CD4-positive, alpha-beta T cell treated with Interleukin-4 for 1 hour (primary cell): ENCODE measurements around the gene CFAP74.

Experiments
- DNase-seq, 2 donors: peaks; one replicate each; pipeline ENCODE4 v3.0.0-alpha.2; 2020 to 2022

The CFAP74 gene

GRCh38 chr1:2019571-2020309 is 16.2 kb upstream of the CFAP74 start:
- no peak for DNase-seq

GRCh38 chr1:2019172-2019543 is 15.6 kb upstream of the CFAP74 start, which contains the start of gene GABRD:
Gene GABRD, plus strand, starts transcription at chr1:2019345. Its CDS starts 79 bp downstream, at chr1:2019424.
- no peak for DNase-seq

DNA sequence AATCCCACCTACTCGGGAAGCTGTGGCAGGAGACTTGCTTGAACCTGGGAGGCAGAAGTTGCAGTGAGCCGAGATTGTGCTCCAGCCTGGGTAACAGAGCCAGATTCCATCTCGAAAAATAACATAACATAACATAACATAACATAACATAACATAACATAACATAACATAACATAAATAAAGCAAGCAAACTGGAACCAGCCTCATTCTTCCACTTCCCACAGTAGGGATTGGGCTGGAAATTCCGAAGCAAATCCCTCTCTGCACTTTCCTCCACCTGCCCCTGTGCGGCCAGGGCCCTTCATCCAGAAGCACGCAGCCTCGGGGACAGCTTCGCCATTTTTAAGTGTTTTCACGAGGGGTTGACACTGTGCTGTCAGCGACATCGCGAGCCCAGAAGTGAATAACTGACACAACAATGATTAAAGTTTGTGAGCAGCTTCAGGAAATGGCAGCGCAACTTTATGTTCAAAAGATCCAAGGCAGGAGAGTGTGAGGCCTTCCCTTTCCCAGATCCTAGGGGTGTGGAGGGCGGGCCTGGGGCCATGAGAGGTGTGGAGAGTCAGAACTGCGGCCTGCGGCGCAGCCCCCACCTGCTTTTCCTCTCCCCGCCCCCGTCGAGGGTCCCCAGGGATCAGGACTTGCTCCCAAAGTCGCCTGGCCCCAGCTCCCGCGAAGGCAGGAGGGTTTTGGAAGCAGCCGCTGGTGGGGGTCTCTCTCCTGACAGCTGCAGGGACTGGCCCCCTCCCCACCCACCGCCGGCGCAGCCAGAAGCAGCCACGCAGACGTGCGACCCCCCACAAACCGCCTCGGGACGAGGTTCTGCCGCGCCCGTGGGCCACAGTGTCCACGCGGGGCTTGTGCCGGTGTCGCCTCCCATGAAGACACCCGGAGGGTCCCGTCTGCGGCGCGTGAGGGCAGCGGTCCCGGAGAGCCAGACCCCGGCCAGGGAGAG is 14.9 kb upstream of the CFAP74 start:
- DNase-seq: no peak

GRCh38 chr1:2016123-2016522 is 12.5 kb upstream of the CFAP74 start:
- no peak for DNase-seq

DNA sequence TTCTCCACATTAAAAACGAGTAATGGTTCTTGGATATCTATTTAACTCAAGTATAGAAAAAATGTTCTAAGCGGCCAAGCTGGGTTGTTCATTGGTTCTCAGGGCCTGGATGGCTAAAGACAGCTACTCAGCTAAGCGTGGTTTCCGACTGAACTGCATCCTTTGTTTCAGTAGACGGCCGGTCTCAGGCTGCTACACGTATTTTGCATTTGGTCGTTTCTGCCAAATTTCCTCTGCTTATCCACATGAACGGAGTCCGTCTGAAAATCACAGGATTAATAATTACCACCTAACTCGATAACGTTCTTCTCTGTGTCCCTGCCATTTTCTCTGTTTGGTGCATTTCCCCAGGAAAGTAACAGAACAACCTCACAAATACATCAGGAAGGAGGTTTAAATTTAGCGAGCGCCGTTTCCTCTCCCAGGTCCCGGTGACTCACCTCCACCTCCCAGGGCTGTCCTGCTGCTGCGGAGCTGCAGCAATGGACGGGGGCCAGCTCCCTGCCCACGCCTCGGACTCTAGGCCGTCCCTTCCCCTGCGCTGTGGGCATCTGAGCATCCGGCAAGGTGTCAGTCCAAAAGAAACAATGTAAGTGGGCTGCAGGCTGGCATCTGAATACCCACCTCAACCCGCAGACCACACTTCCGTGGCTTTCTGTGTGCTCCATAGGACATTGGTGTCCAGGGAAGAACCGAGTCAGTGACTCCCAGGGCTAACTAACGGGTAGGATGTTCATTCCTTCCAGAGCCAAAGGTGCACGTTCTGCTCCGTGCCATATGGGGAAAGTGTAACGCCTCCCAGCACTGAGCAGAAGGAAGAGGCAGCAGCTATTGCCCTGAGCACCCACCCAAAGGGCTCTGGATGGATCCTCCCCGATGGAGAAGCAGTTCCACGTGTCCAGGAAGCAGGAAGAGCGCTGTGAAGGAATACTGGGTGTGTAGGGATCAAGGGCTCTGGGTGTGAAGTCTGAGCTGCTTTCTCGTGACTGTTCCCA is 11.5 kb upstream of the CFAP74 start:
- DNase-seq: no peak

GRCh38 chr1:2014181-2014580 is 10.6 kb upstream of the CFAP74 start:
- no peak for DNase-seq

DNA sequence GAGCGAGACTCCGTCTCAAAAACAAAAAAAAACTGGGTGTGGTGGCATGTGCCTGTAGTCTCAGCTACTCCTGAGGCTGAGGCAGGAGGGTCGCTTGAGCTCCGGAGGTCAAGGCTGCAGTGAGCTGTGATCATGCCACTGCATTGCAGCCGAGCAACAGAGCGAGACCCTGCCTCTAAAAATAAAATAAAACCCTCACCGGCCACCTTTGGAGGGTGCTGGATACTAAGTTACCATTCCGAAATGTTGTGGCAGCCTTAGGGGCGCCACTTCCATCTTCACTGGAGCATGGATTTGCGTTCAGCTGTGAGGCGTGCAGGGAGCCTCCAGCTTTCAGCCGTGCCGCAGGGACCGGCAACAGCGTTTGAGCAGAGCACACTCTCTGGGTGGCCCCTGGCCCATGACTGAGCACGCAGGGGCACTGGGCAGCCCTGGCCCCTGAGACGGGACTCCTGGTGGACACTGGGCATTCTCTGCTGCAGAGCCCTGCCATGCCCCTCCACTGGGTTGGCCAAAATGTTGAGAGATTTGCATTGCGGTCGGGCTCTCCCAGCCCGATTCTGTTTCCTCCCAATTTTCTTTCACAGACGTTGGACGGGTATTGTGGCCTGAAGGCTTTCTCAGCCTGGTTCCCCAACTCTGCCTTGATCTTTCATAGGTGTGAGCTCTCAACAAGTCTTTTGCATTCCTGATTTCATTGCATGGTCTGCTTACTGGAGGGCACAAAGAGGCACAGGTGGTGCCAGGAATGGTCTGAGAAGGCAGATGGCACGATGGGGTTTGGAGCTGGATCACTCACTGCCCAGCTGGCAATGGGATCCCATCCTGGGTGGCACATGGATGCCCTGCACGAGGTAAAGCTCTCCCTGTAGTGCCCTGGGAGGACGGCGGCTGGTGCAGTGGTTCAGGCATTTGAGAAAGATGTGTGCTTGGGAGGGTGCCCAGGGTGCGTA is 5.8 kb upstream of the CFAP74 start:
- DNase-seq: no peak

GRCh38 chr1:2004856-2005255 is 1.3 kb upstream of the CFAP74 start:
- DNase-seq: no peak

GRCh38 chr1:2001773-2002411 is 1.7 kb downstream of the CFAP74 start:
- no peak for DNase-seq

GRCh38 chr1:2000850-2001249 is 2.7 kb downstream of the CFAP74 start:
- DNase-seq: no peak

- DNase-seq: no peak
These were observed 3.2 kb downstream of the CFAP74 start for GRCh38 chr1:2000432-2000831.

GRCh38 chr1:1997576-1997975 is 6.0 kb downstream of the CFAP74 start:
- DNase-seq: no peak

DNA sequence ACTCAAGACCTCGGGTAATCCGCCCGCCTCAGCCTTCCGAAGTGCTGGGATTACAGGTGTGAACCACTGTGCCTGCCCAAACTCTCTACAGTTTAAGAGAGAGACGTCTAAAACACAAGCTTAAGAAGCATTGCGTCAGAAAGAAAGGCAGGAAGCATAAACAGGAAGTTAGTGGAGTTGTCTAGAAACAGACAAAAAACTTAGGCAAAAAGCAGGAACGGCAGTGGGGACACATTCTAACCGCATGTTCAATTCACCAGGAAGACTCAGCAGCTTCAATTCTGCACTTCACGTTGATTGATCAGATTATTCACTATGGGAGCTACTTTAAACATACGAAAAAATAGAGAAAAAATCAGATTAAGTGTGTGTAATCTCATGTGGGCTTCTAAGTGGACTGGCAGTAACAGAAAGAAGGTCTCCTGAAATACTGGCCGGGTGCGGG is 7.4 kb downstream of the CFAP74 start:
- DNase-seq: no peak

DNA sequence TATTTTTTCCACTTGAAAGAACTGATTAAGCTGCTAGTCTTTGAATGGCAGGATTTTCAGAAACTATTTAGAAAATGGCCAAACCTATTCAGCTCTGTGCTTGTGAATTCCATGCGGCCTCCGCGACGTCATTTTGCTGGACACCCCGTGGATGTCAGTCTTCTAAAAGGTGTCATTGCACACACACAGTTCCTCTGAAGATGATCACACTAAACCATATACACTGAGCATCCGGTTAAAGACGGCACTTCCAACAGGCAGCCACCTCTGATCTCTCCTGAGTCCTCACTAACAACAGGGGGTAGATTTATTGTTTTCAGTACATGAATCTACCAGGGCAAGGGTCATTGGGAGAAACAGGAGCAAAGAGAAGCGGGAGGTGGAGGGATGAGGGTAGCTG is 9.1 kb downstream of the CFAP74 start:
- no peak for DNase-seq

DNA sequence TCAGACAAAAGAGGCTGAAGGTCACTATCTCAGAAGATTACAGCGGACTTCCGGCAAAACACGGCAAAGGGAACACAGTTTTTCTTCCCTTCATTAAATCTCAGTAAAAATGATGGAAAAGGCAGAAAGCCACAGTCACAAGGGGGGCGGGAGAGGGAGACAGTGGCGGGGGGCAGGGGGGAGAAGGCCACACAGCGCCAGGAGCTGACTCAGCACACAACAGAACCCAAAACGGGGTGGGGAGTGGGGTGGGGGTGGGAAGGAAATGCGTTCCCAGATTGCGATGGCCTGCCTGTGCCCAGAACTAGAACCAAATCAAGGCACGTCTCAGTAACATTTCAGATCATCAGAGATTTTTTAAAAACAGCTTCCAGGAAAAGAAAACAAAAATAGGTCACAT is 13.4 kb downstream of the CFAP74 start:
- DNase-seq: no peak

DNA sequence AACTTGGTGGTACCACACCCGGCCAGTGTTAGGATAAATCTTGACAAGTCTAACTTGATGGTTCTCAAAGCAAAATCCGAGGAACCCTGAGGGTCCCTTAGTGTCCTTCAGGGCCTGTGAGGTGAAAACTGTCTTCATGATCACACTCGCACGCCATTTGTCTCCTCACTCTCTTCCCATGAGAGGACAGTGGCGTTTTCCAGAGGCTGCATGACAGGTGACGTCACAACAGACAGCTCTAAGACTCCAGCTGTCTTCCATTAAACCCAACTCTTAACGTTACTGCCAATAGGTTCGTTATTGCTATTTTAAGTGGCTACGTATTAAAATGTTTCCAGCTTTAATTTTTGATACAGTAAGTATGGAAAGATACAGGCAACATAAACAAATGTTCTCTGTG is 13.8 kb downstream of the CFAP74 start:
- no peak for DNase-seq

DNA sequence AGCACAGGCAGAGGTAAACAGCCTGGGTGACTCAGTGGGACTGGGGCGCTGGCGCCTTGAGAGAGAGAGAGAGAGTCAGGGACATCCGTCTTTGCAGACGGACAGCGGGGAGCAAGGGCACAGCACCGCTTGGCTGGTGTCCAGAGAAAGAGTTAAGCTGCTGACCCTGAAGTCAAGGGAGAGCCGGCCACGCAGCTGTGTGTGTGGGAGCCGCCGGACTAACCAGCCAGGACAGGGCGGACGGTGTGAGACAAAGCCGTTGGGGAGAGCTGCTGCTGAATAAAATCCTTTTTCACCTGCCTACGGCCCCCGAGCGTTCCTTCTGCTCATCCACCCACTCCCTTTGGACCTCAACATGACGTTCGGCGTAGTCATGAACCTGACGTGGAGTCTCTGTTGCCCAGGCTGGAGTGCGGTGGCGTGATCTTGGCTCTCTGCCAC is 14.5 kb downstream of the CFAP74 start:
- DNase-seq: no peak

DNA sequence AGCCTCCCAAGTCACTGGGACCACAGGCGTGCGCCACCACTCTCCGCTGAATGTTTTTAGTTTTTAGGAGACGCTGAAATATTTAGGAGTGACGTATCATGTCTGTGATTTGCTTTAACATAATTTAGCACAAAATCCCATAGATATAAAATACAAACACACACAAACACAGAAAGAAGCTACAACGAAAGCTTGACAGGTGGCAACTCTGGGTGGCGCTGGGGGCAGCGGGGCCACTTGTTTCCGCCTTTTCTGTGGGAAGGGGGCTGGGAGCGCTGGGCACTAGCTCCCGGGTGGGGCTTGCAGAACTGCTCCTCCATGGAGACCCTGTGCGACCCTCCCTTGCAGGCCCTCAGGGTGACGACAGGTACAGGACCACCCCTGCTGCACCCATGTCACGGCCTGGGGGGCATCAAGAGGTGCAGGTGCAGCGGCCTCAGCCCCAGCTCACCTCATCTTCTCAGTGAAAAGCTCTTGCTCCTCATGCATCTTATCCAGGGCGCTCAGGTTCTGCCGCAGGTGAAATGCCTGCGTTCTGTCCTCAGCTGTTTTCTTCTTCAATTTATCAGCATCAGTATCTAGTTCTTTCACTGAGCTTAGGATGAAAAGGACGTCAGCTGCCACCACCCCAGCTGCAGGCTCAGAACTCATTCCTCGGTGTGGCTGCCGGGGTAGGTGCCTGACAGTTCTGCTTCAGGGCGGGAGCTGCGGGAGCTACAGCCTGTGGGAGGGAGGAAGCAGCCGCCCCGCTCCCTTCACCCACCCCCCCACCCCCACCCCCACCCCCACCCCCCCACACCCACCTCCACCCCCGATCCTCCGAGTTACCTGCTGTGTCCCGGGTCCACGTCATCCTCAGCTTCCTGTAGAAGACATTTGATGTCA is 15.3 kb downstream of the CFAP74 start:
- no peak for DNase-seq

GRCh38 chr1:1987142-1987510 is 16.5 kb downstream of the CFAP74 start:
- no peak for DNase-seq
